Uterus (tissue), 2 donors: Measurements from ENCODE around the gene TPI1.

ENCODE experiments used
- POLR2A ChIP-seq, 2 donors: fragments of 450-650 bp; IDR thresholded peaks; one replicate each; pipeline ENCODE4 v1.6.1; 2016; ENCODE audit warnings: antibody characterized with exemption in 2 of 2, mild to moderate bottlenecking in 1 of 2, moderate library complexity in 1 of 2
- TF ChIP-seq, protein P1 (sequence below), 4 experiments: fragments of 200-600 bp in 2 of 4; fragments of 450-650 bp in 2 of 4; sonication (generic) in 2 of 4; IDR thresholded peaks; one replicate each; pipeline ENCODE4 v1.5.1; 2016 to 2019; ENCODE audit warnings: antibody characterized with exemption in 4 of 4, mild to moderate bottlenecking in 2 of 4, moderate library complexity in 1 of 4

DNA sequence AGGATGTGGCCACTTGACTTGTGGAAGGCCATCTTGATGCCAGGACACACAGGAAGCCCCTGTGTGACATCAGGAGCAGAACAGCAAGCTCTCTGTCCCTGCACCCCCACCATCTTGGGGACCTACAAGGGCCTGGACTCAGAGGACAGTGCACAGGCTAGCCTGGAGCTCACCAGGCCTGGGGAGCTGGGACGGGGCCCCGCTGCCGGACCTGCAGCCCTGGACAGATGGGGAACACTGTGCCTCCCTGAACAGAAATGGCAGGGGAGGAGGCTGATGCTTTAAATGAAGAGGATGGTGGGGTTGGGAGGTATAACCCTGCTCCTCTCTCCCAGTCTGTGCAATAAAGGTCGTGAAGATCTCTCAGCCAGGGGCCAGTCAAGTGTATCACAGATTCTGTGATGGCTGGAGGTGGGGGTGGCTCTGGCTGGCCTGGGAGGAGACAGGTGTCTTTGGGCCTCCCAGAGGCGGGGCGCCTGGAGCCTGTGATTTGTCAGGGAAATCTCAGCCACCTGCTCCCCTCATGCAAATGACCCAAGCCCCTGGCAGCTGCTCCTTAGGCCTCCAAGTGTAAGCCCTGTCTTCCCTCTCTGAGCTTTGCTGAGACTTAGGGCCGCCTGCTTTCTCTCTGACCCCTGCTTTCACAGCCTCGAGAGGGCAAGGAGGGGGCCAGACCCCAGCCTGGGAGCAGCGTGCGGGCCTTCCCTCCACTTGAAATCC, 27.7 kb upstream of the TPI1 start:
- TF ChIP-seq, protein P1, sequence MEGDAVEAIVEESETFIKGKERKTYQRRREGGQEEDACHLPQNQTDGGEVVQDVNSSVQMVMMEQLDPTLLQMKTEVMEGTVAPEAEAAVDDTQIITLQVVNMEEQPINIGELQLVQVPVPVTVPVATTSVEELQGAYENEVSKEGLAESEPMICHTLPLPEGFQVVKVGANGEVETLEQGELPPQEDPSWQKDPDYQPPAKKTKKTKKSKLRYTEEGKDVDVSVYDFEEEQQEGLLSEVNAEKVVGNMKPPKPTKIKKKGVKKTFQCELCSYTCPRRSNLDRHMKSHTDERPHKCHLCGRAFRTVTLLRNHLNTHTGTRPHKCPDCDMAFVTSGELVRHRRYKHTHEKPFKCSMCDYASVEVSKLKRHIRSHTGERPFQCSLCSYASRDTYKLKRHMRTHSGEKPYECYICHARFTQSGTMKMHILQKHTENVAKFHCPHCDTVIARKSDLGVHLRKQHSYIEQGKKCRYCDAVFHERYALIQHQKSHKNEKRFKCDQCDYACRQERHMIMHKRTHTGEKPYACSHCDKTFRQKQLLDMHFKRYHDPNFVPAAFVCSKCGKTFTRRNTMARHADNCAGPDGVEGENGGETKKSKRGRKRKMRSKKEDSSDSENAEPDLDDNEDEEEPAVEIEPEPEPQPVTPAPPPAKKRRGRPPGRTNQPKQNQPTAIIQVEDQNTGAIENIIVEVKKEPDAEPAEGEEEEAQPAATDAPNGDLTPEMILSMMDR (IDR thresholded peaks at IDR 0.05), result no peak
- TF ChIP-seq POLR2A (IDR thresholded peaks at IDR 0.05), result no peak
